GM12878 (cell line): ENCODE results near the gene RAB8A. TPM values are rescaled to one million over a fixed set of nuclear protein-coding genes. Genes with fewer than 3 reads are reported as not detected.
A peak's percentile ranks its signal among the peaks of the same experiment; 100 is the strongest.

Source experiments
- ATF7 ChIP-seq: fragments of 450-650 bp; IDR thresholded peaks from 2 replicates; pipeline ENCODE4 v1.6.1; 2016; ENCODE audit warnings: low read depth, mild to moderate bottlenecking
- BCL3 ChIP-seq: IDR thresholded peaks from 2 replicates; pipeline ENCODE4 v1.6.1; 2011; ENCODE audit warnings: borderline replicate concordance, low read depth, mild to moderate bottlenecking, moderate library complexity, low read length; ENCODE audit not compliant: insufficient read depth, poor library complexity, severe bottlenecking
- E2F8 ChIP-seq: fragments of 450-650 bp; IDR thresholded peaks from 2 replicates; pipeline ENCODE4 v1.6.1; 2018; ENCODE audit warnings: mild to moderate bottlenecking, low read depth, moderate library complexity; ENCODE audit not compliant: partially characterized antibody
- E4F1 ChIP-seq: fragments of 450-650 bp; IDR thresholded peaks from 2 replicates; pipeline ENCODE4 v1.6.1; 2018; ENCODE audit warnings: borderline replicate concordance, mild to moderate bottlenecking; ENCODE audit not compliant: partially characterized antibody
- GABPA ChIP-seq: IDR thresholded peaks from 2 replicates; pipeline ENCODE4 v1.6.1; 2014; ENCODE audit warnings: antibody characterized with exemption, low read depth, mild to moderate bottlenecking, inconsistent platforms
- IRF4 ChIP-seq: IDR thresholded peaks from 2 replicates; pipeline ENCODE4 v1.6.1; 2011; ENCODE audit warnings: low read depth, low read length
- IRF5 ChIP-seq: fragments of 450-650 bp; IDR thresholded peaks from 2 replicates; pipeline ENCODE4 v1.6.1; 2017; ENCODE audit warnings: borderline replicate concordance
- JUND ChIP-seq: IDR thresholded peaks from 2 replicates; pipeline ENCODE4 v1.6.1; 2012; ENCODE audit warnings: low read depth, mild to moderate bottlenecking, low read length, improper control_type of control experiment, moderate library complexity
- KDM1A ChIP-seq: fragments of 200-600 bp; sonication (generic); IDR thresholded peaks from 2 replicates; pipeline ENCODE4 v1.6.1; 2016; ENCODE audit warnings: borderline replicate concordance
- RAD21 ChIP-seq: IDR thresholded peaks from 2 replicates; pipeline ENCODE4 v1.6.1; 2011; ENCODE audit warnings: mild to moderate bottlenecking, low read depth, low read length, moderate library complexity; ENCODE audit not compliant: insufficient read depth
- RBBP5 ChIP-seq: fragments of 200-600 bp; sonication (generic); conservative IDR thresholded peaks from 2 replicates; pipeline ENCODE4 v1.6.1; 2016
- RFX5 ChIP-seq: IDR thresholded peaks from 2 replicates; pipeline ENCODE4 v1.6.1; 2011; ENCODE audit warnings: low read depth, low read length, improper control_type of control experiment
- TCF7 ChIP-seq: IDR thresholded peaks from 2 replicates; pipeline ENCODE4 v1.6.1; 2014; ENCODE audit warnings: antibody characterized with exemption, borderline replicate concordance
- ZBTB40 ChIP-seq: fragments of 450-650 bp; IDR thresholded peaks from 2 replicates; pipeline ENCODE4 v1.6.1; 2016; ENCODE audit warnings: mild to moderate bottlenecking, moderate library complexity, borderline replicate concordance
- ZNF207 ChIP-seq: fragments of 450-650 bp; IDR thresholded peaks from 2 replicates; pipeline ENCODE4 v1.6.1; 2014; ENCODE audit warnings: antibody characterized with exemption, mild to moderate bottlenecking, borderline replicate concordance
- ZSCAN29 ChIP-seq: fragments of 450-650 bp; IDR thresholded peaks from 2 replicates; pipeline ENCODE4 v1.6.1; 2017; ENCODE audit warnings: mild to moderate bottlenecking, moderate library complexity
- polyA plus RNA-seq, 11 experiments: library from polyadenylated mRNA; depleted of rRNA in 4 of 11; unstranded in 6 of 11; stranded (reverse) in 5 of 11; fragments of >200 nt; fragmentation: Nextera tagmentation in 4 of 11; fragmentation: Illumina TruSeq in 1 of 11; extraction: Ambion mirVana in 4 of 11; extraction: Trizol in 1 of 11; gene quantifications; 1 replicate in 1 of 11; 2 replicates in 10 of 11; pipeline versions ENCODE4 v1.2.1 to v1.2.3, GENCODE V29; 2011 to 2016; ENCODE audit warnings: inconsistent platforms in 2 of 11, missing spikeins in 2 of 11, low read depth in 1 of 11
- total RNA-seq, 4 experiments: library from RNA; depleted of rRNA in 3 of 4; stranded (reverse); fragments of >200 nt in 3 of 4; fragmentation: Illumina TruSeq in 1 of 4; extraction: Trizol in 1 of 4; gene quantifications; 2 replicates each; pipeline versions ENCODE4 v1.2.1 to v1.2.3, GENCODE V29; 2013 to 2021

Gene RAB8A
- total and polyA plus RNA-seq, 10 of the 15 experiments (the other 5 are each of a cell fraction or from before 2014, with no cell fraction given), result 23.9 to 314 (median 185) TPM

- TF ChIP-seq RBBP5, result no peak
- no peak for TF ChIP-seq E2F8
- 0 out of 2 replicates have a peak, but pooled peaks have one; percentile 22 for TF ChIP-seq TCF7
- TF ChIP-seq KDM1A, result no peak
- TF ChIP-seq IRF4, result peak; percentile 60; the same call in 1 of the 2 replicates
- no peak for TF ChIP-seq ZBTB40
- TF ChIP-seq ZSCAN29, result peak; percentile 38; the same call in 1 of the 2 replicates
- TF ChIP-seq GABPA, result no peak
- no peak for TF ChIP-seq ZNF207
- TF ChIP-seq BCL3, result no peak
- no peak for TF ChIP-seq RFX5
- no peak for TF ChIP-seq IRF5
- TF ChIP-seq ATF7, result peak; percentile 55
- TF ChIP-seq JUND, result no peak
- TF ChIP-seq E4F1, result no peak
- no peak for TF ChIP-seq RAD21
These were observed 32.7 kb upstream of the RAB8A start (continued) for GRCh38 chr19:16078759-16079707.
